Activated T-cell treated with anti-CD3 and anti-CD28 coated beads for 4 hours (primary cell): ENCODE results near the gene CREB5.

ENCODE experiments used
- DNase-seq: peaks from one replicate; pipeline ENCODE4 v3.0.0-alpha.2; 2020

The CREB5 gene

DNA sequence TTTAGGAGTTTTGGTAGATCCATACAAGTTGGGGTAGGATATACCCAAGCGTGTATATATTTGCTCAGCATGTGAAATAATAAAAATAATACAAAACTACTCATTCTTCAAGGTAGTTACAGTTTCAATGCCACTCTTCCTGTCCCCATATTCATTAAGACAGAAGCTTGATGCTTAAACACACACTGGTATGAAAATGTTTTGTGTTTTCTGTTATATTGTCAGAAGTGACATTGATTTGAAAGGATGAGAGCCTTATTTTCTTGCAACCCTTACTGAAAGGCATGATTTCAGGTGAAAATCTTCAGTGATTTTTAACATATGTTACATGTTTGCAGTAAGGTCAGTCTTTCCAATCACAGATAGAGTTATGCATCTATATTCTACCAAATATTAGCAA, 312.2 kb downstream of the CREB5 start:
- no peak for DNase-seq

DNA sequence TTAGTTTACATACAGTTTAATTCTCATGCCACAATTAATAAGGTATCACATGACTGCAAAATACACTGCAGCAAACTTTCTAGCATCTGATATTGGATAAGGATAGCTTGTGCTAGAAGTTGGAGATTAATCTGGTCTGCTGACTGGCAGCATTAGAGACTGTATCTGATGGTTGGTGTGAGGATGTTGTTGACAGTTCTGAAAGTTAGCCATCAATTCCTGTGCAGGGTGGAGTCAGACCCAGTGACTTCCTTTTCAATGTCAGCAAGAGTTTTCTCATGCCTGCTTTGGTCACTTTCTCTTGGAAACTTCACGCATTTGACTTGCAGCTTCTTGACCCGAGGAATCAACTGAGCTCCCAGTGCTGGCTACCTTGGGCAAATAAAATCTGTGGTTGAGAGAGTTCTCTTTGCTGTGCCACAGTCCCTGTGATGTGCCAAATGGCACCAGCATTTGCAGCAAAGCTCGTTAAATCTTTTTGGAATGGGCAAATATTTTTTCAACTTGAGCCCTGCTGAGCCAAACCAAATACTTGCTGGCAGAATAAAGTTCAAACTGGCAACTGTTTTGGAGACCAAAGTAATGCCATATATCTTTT, 312.8 kb downstream of the CREB5 start:
- DNase-seq = no peak

- DNase-seq = no peak
Observed at GRCh38 chr7:28725911-28726310, 313.6 kb downstream of the CREB5 start.

DNA sequence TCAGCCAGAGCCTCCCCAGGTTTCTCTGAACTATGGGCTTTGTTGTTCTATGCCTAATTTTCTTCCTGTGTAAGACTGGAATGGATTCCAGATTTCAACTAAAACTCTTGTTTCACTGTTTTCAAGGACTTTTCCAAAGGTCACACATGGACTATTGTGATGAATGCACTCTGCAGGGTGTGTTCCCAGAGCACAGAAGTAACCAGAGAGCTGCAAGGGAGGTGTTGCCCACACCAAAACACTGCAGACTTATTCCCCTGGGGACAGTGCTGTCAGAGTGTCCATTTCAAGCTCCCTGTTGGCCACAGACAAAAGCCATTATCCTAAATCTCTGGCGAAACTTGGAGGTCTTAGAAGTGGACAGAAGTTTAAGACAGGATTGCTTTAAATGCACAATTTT, 314.2 kb downstream of the CREB5 start:
- no peak for DNase-seq

DNA sequence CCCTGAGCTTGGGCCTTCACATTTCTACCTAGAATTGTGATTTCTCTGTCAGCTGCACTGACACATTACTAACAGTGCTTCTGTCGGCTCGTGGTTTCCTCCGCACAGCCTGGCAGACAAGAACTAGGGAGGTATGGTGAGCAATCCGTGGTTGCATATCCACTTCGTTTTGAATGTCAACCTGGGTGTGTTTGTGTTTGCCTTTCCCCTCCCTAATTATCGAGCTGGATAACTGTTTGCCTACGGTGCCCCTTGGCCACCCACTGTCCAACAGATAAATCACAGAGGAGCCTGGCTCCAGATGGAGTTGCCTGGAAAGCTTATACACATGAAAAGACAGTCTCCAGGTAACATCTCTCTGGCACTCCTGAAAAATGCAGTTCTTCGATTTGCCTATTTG, 317.0 kb downstream of the CREB5 start:
- DNase-seq = no peak

GRCh38 chr7:28729727-28730126, 317.4 kb downstream of the CREB5 start:
- DNase-seq = no peak

DNA sequence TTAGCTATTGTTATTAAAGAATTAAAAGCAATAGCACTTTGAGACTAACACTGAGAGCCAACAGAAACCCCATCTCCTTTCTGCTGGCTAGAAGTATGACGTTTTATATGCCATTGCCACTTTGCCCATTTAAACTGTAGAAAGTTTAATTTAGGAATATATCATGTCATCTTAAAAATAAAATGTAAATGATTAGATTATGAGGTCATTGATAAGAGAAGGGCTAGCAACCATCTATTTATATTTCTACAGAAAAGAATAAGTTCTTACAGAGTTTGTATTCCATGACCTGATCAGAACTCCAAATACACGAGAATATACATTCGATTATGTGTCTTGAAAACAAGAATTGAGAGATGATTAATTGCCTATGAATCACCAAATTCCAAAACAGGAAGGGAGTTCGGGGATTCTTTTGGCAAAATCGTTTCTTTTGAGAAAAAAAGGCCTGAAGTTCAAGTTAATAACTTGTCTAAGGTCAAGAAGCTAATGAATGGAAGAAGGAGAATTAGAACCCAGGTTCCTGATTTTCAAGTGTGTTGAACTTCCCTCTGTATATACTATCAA, 318.9 kb downstream of the CREB5 start:
- DNase-seq = no peak

- DNase-seq = no peak
Observed at GRCh38 chr7:28732071-28732869, 320.0 kb downstream of the CREB5 start.

DNA sequence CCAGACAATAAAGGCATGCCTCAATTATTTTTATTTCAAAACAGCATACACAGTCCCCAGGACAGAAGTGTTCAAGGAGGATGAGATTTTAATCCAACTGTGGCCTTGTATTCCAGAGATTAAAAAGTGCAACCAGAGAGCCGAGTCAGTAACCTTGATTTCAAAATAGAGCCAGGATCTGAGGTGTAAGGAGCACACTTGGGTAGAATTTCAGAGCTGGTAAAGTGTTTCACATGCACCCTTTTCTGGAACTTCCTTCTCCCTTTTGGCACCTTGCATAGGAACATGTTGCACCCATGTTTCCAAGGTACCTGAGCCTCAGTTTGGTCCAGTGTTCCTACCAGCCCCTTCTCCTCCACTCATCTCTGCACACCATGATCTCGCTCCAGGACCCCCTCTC, 320.7 kb downstream of the CREB5 start:
- DNase-seq = no peak

- DNase-seq = no peak
Observed at GRCh38 chr7:28738412-28738811, 326.1 kb downstream of the CREB5 start.

GRCh38 chr7:28739128-28739527, 326.8 kb downstream of the CREB5 start:
- no peak for DNase-seq

- no peak for DNase-seq
Observed at GRCh38 chr7:28739826-28740225, 327.5 kb downstream of the CREB5 start.

DNA sequence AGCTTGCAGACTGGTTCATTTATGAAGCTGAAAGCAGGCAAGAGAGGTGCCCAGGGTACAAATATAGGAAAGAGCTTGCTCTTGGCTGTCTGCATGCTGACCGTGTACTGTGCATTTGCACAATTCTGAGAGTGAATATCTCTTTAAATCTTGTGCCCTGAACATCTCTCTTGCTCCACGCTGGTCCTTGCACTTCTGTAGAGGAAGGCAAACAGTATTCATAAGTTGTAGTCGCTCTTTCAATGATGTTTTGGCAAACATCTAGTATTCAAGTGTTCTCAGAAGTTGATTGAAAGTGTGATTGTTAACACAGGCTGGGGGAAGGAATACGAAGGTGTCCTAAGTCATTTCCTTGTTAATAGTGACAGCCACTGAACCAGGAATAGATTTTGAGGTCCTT, 332.6 kb downstream of the CREB5 start:
- no peak for DNase-seq

- no peak for DNase-seq
Observed at GRCh38 chr7:28745351-28745750, 333.0 kb downstream of the CREB5 start.

DNA sequence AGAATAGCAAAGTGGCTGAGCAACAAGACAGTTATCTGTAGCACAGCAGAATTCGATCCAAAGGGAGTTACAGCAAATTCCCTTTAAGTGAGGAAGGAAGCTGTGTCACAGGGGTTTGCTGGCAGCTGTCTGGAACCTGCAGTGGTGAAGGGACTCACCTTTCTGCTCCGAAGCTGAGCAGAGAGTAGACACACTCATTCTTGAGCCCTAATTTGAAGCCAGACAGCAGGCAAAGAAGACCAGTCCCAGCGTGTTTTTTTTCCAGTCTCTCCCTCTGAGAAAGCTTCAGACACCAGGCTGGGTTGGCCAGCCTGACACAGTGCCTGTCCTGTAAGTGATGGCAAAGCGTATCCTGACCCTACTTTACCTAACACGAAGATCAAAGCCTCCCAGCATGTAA, 335.1 kb downstream of the CREB5 start:
- no peak for DNase-seq

DNA sequence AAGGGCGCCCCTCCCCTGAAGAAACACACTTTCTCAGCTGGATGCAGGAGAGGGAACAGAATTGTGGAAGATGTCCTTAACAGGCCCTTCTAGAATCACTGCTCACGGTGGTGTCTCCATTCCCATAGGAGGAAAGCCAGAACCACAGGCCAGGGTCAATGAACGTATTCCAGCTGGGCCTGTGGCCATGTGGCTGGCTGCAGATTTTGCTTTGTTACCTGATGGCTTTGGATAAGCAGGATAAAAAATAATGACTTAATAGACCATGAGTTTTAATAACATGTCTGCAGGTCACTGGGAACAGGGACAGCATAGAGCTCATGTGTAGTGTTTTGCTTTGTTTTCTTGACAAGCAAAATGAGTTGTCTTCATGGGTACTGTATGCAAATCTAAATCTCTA, 335.5 kb downstream of the CREB5 start:
- no peak for DNase-seq

DNA sequence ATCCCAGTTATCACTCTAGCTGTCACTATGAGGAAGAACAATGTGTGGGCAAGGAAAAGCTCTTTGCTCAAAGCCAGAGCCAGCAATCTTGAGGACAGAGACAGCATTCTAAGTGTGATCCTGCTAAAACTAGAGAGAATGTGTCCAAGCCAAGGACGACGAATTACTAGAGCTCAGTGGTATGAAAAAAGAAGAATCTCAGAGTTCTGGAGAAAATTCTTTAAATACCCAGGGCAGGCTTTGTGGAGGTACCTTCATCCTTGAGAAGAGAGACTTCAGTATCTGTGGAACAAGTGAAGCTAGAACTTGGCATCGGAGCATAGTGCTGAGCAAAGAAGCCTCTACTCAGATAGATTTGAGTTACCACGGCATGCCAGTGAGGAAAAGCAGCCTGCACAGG, 336.0 kb downstream of the CREB5 start:
- no peak for DNase-seq

- DNase-seq = no peak
Observed at GRCh38 chr7:28748933-28749584, 336.7 kb downstream of the CREB5 start.

- no peak for DNase-seq
Observed at GRCh38 chr7:28749638-28750037, 337.3 kb downstream of the CREB5 start.

GRCh38 chr7:28750981-28751380, 338.7 kb downstream of the CREB5 start:
- no peak for DNase-seq

GRCh38 chr7:28753613-28754012, 341.3 kb downstream of the CREB5 start:
- no peak for DNase-seq

- DNase-seq = no peak
Observed at GRCh38 chr7:28754027-28754426, 341.7 kb downstream of the CREB5 start.

DNA sequence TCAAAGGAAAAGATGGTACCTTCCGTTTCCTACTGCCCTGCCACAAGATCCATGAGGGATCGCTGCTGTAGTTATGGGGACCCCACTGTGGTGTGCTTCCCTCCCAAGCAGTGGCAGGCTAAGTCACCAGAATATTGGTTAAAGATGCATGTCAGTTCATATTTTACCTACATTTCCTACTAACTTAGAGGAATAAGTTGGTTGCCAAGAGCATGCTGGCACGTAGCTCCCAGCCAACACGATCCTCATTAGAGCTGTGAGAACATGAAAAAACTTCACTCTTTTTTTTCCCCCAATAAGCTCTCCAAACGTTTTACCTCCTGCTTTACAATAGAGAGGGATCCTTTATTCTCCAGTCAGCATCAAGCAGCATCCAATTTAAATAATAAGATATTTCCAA, 342.1 kb downstream of the CREB5 start:
- DNase-seq = no peak

GRCh38 chr7:28755255-28755654, 342.9 kb downstream of the CREB5 start:
- DNase-seq = no peak
